Liver (tissue), 9 donors: ENCODE results near the gene TH. TPM values are rescaled to one million over a fixed set of nuclear protein-coding genes. Genes with fewer than 3 reads are reported as not detected.

Experiments
- DNase-seq: peaks from one replicate; pipeline ENCODE4 v3.0.0-alpha.2; 2017; ENCODE audit warnings: low spot score
- H3K27ac ChIP-seq, 2 donors: one replicate each; pipeline ENCODE4 v1.7.0; 2013; ENCODE audit warnings: inconsistent platforms in 2 of 2, low read length in 2 of 2, control low read depth in 1 of 2, low read depth in 1 of 2, mild to moderate bottlenecking in 1 of 2
- H3K27me3 ChIP-seq, 4 donors: one replicate each; pipeline versions ENCODE4 v1.6.1 to v1.7.0; 2013; ENCODE audit warnings: low read length in 3 of 4, inconsistent platforms in 1 of 4, mild to moderate bottlenecking in 1 of 4, moderate library complexity in 1 of 4; ENCODE audit not compliant: control insufficient read depth in 4 of 4, insufficient read depth in 4 of 4
- H3K36me3 ChIP-seq, 4 donors: one replicate each; pipeline versions ENCODE4 v1.6.1 to v1.7.0; 2013; ENCODE audit warnings: low read length in 3 of 4, mild to moderate bottlenecking in 3 of 4, low read depth in 1 of 4, moderate library complexity in 1 of 4; ENCODE audit not compliant: control insufficient read depth in 4 of 4, insufficient read depth in 3 of 4
- H3K4me1 ChIP-seq, 4 donors: one replicate each; pipeline versions ENCODE4 v1.6.1 to v1.7.0; 2013; ENCODE audit warnings: low read length in 3 of 4, mild to moderate bottlenecking in 3 of 4, moderate library complexity in 1 of 4; ENCODE audit not compliant: control insufficient read depth in 4 of 4, insufficient read depth in 4 of 4
- H3K4me3 ChIP-seq, 3 donors: one replicate each; pipeline versions ENCODE4 v1.6.1 to v1.7.0; 2013; ENCODE audit warnings: low read length in 3 of 3, control low read depth in 1 of 3, low read depth in 1 of 3, mild to moderate bottlenecking in 1 of 3
- H3K9ac ChIP-seq, 2 donors: one replicate each; pipeline ENCODE4 v1.7.0; 2013; ENCODE audit warnings: low read length in 2 of 2, mild to moderate bottlenecking in 2 of 2, moderate library complexity in 2 of 2, control low read depth in 1 of 2, low read depth in 1 of 2
- H3K9me3 ChIP-seq, 4 donors: one replicate each; pipeline versions ENCODE4 v1.6.1 to v1.7.0; 2013; ENCODE audit warnings: low read length in 3 of 4; ENCODE audit not compliant: control insufficient read depth in 4 of 4
- CTCF ChIP-seq: fragments of 150-350 bp; IDR thresholded peaks from 2 replicates; pipeline ENCODE4 v1.5.1; 2017; ENCODE audit warnings: improper control_type of control experiment, low read depth, low read length; ENCODE audit not compliant: missing input control
- EGR1 ChIP-seq, 2 donors: IDR thresholded peaks; 2 replicates each; pipeline ENCODE4 v1.6.1; 2016 to 2018; ENCODE audit warnings: antibody characterized with exemption in 2 of 2, low read depth in 2 of 2
- FOXA1 ChIP-seq: IDR thresholded peaks from 2 replicates; pipeline ENCODE4 v1.6.1; 2016; ENCODE audit warnings: antibody characterized with exemption
- FOXA2 ChIP-seq: IDR thresholded peaks from 2 replicates; pipeline ENCODE4 v1.6.1; 2016; ENCODE audit warnings: antibody characterized with exemption
- GABPA ChIP-seq, 2 donors: IDR thresholded peaks in 1 of 2; conservative IDR thresholded peaks in 1 of 2; 2 replicates each; pipeline ENCODE4 v1.6.1; 2016; ENCODE audit warnings: antibody characterized with exemption in 2 of 2, mild to moderate bottlenecking in 1 of 2, moderate library complexity in 1 of 2
- HNF4A ChIP-seq, 2 donors: conservative IDR thresholded peaks; 2 replicates each; pipeline ENCODE4 v1.6.1; 2016; ENCODE audit warnings: antibody characterized with exemption in 2 of 2, mild to moderate bottlenecking in 2 of 2
- NR2F2 ChIP-seq: IDR thresholded peaks from 2 replicates; pipeline ENCODE4 v1.6.1; 2016; ENCODE audit warnings: antibody characterized with exemption
- RAD21 ChIP-seq, 2 donors: IDR thresholded peaks; 2 replicates each; pipeline ENCODE4 v1.6.1; 2016; ENCODE audit warnings: antibody characterized with exemption in 2 of 2, mild to moderate bottlenecking in 2 of 2
- RXRA ChIP-seq, 2 donors: IDR thresholded peaks; 2 replicates each; pipeline ENCODE4 v1.6.1; 2017 to 2018; ENCODE audit warnings: antibody characterized with exemption in 2 of 2, mild to moderate bottlenecking in 1 of 2
- SP1 ChIP-seq: IDR thresholded peaks from 2 replicates; pipeline ENCODE4 v1.6.1; 2018; ENCODE audit warnings: antibody characterized with exemption, mild to moderate bottlenecking
- TAF1 ChIP-seq: conservative IDR thresholded peaks from 2 replicates; pipeline ENCODE4 v1.6.1; 2016; ENCODE audit warnings: antibody characterized with exemption, mild to moderate bottlenecking
- YY1 ChIP-seq: IDR thresholded peaks from 2 replicates; pipeline ENCODE4 v1.6.1; 2016; ENCODE audit warnings: antibody characterized with exemption, mild to moderate bottlenecking
- WGBS: extraction: QIAGEN DNeasy Blood & Tissue Kit; methylation state at CpG from one replicate; pipeline ENCODE4 v1.1.7; 2013; 5-methylcytosine and 5-hydroxymethylcytosine counted together
- polyA plus RNA-seq, 2 donors: library from polyadenylated mRNA; stranded (reverse) in 1 of 2; unstranded in 1 of 2; fragments of 200-250 nt in 1 of 2; fragments of >200 nt in 1 of 2; fragmentation: Nextera tagmentation in 1 of 2; extraction: Ambion mirVana in 1 of 2; gene quantifications; one replicate each; pipeline versions ENCODE4 v1.2.1 to v1.2.3, GENCODE V29; 2013 to 2015
- total RNA-seq, 2 donors: library from RNA; depleted of rRNA; stranded (reverse); fragments of >200 nt; gene quantifications; one replicate each; pipeline ENCODE4 v1.2.3, GENCODE V29; 2014
- TF ChIP-seq, protein P1 (sequence below): IDR thresholded peaks from 2 replicates; pipeline ENCODE4 v1.6.1; 2016; ENCODE audit warnings: antibody characterized with exemption
- TF ChIP-seq, protein P2 (sequence below): IDR thresholded peaks from 2 replicates; pipeline ENCODE4 v1.6.1; 2016; ENCODE audit warnings: antibody characterized with exemption
- donor health status: healthy.
- donor health status: healthy.
- donor health status: healthy.
- donor health status: healthy.
- donor health status: healthy.

TH gene
- total and polyA plus RNA-seq, 4 donors, result 0.13 to 0.24 TPM; not detected in 2

DNA sequence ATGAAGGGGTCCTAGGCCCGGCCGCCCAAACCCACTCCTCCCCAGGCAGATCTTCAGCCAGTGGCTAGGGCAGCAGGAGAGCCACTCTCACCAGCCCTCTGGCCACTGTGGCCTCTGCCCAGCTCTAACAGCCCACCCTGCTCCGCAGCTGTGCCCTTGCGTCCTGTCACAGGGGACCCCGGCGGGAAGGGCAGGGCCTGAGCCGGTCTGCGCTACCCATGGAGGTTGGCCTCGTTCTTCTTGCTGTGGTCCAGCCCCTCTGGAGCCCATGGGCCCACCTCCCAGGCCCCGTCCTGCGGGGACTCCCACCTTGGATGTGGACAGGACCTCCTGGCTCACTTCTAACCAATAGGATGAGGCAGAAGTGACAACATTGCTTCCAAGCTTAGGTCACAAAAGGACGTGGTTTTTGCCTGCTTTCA is 38.3 kb upstream of the TH start:
- Histone ChIP-seq H3K36me3 (no peaks in the 10 kb centered on the region), H3K9ac (no peak overlapping the region), H3K27me3 (no peaks in the 10 kb centered on the region), H3K27ac (no peak overlapping the region), H3K9me3 (peaks cover 0 to 4% (median 2%) of the 10 kb centered on the region in 4 donors), H3K4me1 (peaks cover 0 to 9% (median 3%) of the 10 kb centered on the region in 4 donors), H3K4me3 (no peak overlapping the region)
- TF ChIP-seq SP1 (no peak), EGR1 (IDR thresholded peaks at IDR 0.05; ENCODE audit: low read depth in 2 of 2) (no peak), CTCF (no peak), RXRA (IDR thresholded peaks at IDR 0.05) (no peak), YY1 (no peak), FOXA1 (no peak), HNF4A (conservative IDR thresholded peaks at IDR 0.05) (no peak), TAF1 (no peak)
- TF ChIP-seq, protein P1, sequence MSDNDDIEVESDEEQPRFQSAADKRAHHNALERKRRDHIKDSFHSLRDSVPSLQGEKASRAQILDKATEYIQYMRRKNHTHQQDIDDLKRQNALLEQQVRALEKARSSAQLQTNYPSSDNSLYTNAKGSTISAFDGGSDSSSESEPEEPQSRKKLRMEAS, result no peak
- peak; percentile 24 for DNase-seq
- 83% methylated on average over 12 of the region's 12 CpGs for WGBS

DNA sequence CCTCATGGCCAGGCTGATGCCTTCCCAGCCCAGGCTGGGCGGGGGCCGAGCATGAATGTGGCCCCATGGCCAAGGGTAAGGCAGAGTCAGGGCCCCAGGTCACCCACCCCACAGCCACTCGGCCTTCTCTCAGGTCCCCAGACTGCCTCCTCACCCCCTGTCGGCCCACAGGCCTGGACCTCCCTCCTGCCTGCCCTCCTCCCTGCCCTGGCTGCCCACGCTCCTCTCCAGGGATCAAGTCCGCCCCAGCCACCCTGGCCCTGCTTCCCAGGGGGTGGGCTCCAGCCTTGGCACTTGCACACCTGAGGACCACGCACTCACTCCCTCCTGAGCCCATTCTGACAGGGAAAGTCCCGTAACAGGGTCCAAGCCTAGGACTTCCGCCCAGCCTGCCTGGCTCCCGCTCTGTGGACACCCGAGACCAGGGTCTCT is 37.8 kb upstream of the TH start:
- DNase-seq, result peak; percentile 30
- TF ChIP-seq YY1 (no peak), TAF1 (no peak), GABPA (IDR thresholded peaks at IDR 0.05 in 1 of 2, conservative IDR thresholded peaks at IDR 0.05 in 1 of 2) (no peak), NR2F2 (no peak), HNF4A (conservative IDR thresholded peaks at IDR 0.05) (no peak), CTCF (no peak), FOXA2 (no peak), RAD21 (IDR thresholded peaks at IDR 0.05) (no peak), SP1 (no peak)
- TF ChIP-seq, protein P2, sequence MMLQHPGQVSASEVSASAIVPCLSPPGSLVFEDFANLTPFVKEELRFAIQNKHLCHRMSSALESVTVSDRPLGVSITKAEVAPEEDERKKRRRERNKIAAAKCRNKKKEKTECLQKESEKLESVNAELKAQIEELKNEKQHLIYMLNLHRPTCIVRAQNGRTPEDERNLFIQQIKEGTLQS, result no peak
- TF ChIP-seq, protein P1, result no peak
- Histone ChIP-seq H3K4me1 (peaks cover 0 to 9% (median 3%) of the 10 kb centered on the region in 4 donors), H3K27ac (no peak overlapping the region), H3K9ac (no peak overlapping the region), H3K4me3 (no peak overlapping the region), H3K9me3 (peaks cover 0 to 4% (median 2%) of the 10 kb centered on the region in 4 donors), H3K36me3 (no peaks in the 10 kb centered on the region), H3K27me3 (no peaks in the 10 kb centered on the region)
- WGBS, result 90% methylated on average over 11 of the region's 11 CpGs
